GM18858 (cell line): ENCODE measurements around the gene BRSK2.
"Not testable (repeated sequence)": the region's sequence is repeated elsewhere in the genome, so short reads cannot be mapped to it uniquely, and the experiment has no call there.

Experiments
- ATAC-seq: cut with Tn5 transposase; IDR thresholded peaks from one replicate; pipeline ENCODE4 v1.9.1; 2021; ENCODE audit not compliant: unreplicated experiment

BRSK2 gene

GRCh38 chr11:1389932-1390568 is at the start of gene BRSK2:
Gene BRSK2, plus strand, starts transcription at chr11:1389934. Its CDS starts 351 bp downstream, at chr11:1390285.
- ATAC-seq, result no peak

- no peak for ATAC-seq
Measured at GRCh38 chr11:1340111-1340510, 49.6 kb upstream of the BRSK2 start.

- ATAC-seq, result not testable (repeated sequence)
Measured at GRCh38 chr11:1341226-1341625, 48.5 kb upstream of the BRSK2 start.

GRCh38 chr11:1341928-1342524 is 47.7 kb upstream of the BRSK2 start:
- no peak for ATAC-seq

GRCh38 chr11:1342946-1343345 is 46.8 kb upstream of the BRSK2 start:
- ATAC-seq, result no peak

GRCh38 chr11:1343391-1344055 is 46.2 kb upstream of the BRSK2 start:
- ATAC-seq, result no peak

GRCh38 chr11:1344056-1344635 is 45.6 kb upstream of the BRSK2 start:
- no peak for ATAC-seq

- ATAC-seq, result no peak
Measured at GRCh38 chr11:1345737-1346513, 43.8 kb upstream of the BRSK2 start.

GRCh38 chr11:1346669-1347390 is 42.9 kb upstream of the BRSK2 start:
- no peak for ATAC-seq

GRCh38 chr11:1347411-1347999 is 42.2 kb upstream of the BRSK2 start:
- not testable (repeated sequence) for ATAC-seq

- no peak for ATAC-seq
Measured at GRCh38 chr11:1348146-1348795, 41.5 kb upstream of the BRSK2 start.

GRCh38 chr11:1348796-1349326 is 40.9 kb upstream of the BRSK2 start:
- no peak for ATAC-seq

GRCh38 chr11:1349327-1350041 is 40.2 kb upstream of the BRSK2 start:
- ATAC-seq, result no peak

- ATAC-seq, result no peak
Measured at GRCh38 chr11:1350086-1350725, 39.5 kb upstream of the BRSK2 start.

GRCh38 chr11:1351278-1351937 is 38.3 kb upstream of the BRSK2 start:
- no peak for ATAC-seq

- no peak for ATAC-seq
Measured at GRCh38 chr11:1352696-1353382, 36.9 kb upstream of the BRSK2 start.
